Measurements from ENCODE around the gene BRD1.

BRD1 gene

GRCh38 chr22:49756676-49757075, 71.0 kb downstream of the BRD1 start:
- no peaks in the 10 kb centered on the region for H3K36me3 Mint-ChIP-seq (ENCODE audit: low read depth)
- peaks cover 9% of the 10 kb centered on the region for H3K4me1 Mint-ChIP-seq (ENCODE audit: low read depth)
- no peaks in the 10 kb centered on the region for H3K9me3 Mint-ChIP-seq
- peak; percentile 19 for DNase-seq
- H3K4me3 Mint-ChIP-seq: no peak overlapping the region
- no peaks in the 10 kb centered on the region for H3K27me3 Mint-ChIP-seq
- H3K27ac Mint-ChIP-seq: no peak overlapping the region

DNA sequence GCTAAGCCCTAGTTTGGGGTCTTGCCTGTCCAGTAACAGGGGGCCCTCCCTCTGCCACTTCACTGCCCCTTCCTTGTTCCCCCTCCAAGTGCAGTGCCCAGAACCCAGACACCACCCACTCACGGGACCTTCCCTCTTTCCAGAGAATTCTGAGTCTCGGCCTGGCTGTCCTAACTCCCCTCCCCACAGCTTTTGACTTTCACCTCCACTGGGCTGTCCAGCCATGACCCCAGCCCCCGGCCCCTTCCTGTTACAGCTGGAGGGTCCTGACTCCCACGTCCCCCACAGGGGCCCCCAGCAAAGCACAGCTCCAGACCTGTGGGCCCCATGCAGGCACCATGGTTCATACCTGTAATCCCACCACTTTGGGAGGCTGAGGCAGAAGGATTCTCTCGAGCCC, 71.5 kb downstream of the BRD1 start:
- no peaks in the 10 kb centered on the region for H3K9me3 Mint-ChIP-seq
- H3K27ac Mint-ChIP-seq: no peak overlapping the region
- H3K36me3 Mint-ChIP-seq (ENCODE audit: low read depth): no peaks in the 10 kb centered on the region
- DNase-seq: peak; percentile 14
- H3K27me3 Mint-ChIP-seq: no peaks in the 10 kb centered on the region
- no peak overlapping the region for H3K4me3 Mint-ChIP-seq
- peaks cover 7% of the 10 kb centered on the region for H3K4me1 Mint-ChIP-seq (ENCODE audit: low read depth)

- H3K9me3 Mint-ChIP-seq: no peaks in the 10 kb centered on the region
- DNase-seq: no peak
- H3K4me3 Mint-ChIP-seq: no peak overlapping the region
- H3K36me3 Mint-ChIP-seq (ENCODE audit: low read depth): no peaks in the 10 kb centered on the region
- H3K4me1 Mint-ChIP-seq (ENCODE audit: low read depth): peaks cover 1% of the 10 kb centered on the region
- H3K27ac Mint-ChIP-seq: no peak overlapping the region
- no peaks in the 10 kb centered on the region for H3K27me3 Mint-ChIP-seq
Measured at GRCh38 chr22:49755631-49756001, 72.1 kb downstream of the BRD1 start.

DNA sequence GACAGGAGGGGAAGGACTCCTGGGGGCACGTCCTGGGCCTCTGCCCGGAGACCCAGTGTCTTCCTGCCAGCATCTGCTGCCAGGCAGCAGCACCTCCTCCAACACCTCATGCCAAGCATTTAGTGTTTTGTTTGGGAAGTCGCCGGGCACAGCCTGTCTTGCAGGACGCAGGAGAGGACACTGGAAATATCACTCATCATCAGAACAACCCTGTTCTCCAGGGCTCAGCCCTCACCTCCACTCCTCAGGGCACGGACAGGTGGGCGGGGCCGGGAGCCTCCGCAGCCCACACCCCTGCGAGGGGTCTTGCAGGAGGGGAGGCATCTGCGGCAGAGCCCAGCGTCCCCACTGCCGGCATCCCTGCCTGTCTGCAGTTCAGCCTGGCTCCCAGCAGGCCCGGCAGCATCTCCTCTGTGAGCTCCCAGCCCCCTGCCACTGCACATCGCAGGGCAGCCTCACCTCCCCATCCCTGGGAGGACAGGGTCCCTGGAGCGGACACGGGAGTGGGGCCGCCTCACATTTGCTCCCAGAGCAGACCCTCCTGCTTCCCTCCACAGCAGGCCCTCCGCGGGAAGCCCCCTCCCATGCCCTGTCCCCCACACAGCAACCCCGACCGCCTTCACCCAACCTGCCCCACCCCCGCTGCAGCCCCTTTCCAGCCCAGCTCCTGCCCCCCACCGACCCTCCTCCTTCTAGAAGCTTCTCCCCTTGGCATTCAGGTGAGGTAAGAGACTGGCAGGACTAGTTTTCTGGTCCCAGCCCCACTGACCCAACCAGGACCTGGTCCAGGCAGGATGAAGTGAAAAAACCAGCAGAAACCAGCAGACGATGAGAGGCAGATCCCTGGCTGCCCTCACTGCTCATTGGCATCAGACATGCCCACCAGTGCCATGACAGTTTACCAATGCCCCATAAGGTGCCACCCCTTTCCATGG, 72.7 kb downstream of the BRD1 start:
- DNase-seq: peak; percentile 14
- Mint-ChIP-seq H3K4me1 (ENCODE audit: low read depth) (no peaks in the 10 kb centered on the region), H3K4me3 (no peak overlapping the region), H3K36me3 (ENCODE audit: low read depth) (no peaks in the 10 kb centered on the region), H3K9me3 (no peaks in the 10 kb centered on the region), H3K27ac (no peak overlapping the region), H3K27me3 (no peaks in the 10 kb centered on the region)

DNA sequence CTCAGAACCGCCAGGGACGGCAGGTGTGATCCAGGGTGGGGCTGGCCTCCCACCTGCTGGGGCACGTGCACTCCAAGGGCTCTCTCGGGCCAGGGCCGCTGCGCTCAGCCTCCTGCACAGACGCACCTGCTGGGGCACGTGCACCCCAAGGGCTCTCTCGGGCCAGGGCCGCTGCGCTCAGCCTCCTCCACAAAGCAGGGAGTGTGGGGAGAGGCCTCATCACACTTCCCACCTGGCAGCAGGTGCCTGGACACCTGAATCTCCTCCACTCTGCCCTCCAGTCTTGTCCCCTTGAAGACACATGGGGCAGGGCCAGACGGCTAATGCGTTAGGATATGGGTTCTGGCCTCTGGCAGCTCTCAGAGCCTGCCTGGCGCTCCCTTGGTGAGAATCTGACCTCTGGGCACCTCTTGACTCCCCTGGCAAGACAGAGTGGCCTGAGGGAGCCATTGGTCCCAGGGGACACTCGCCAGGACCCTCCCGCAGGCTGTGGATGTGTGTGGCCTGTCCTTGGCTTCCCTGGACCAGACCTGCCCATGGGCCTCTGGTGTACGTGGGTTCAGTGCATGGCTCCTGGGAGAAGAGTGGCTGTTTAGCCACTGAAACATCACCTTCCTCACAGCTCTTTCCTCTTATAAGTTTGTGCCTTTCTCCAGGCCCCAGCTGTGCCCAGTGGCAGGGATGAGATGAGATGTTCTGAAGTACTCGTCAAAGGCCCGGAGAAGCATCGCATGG, 73.5 kb downstream of the BRD1 start:
- Mint-ChIP-seq H3K36me3 (ENCODE audit: low read depth) (no peaks in the 10 kb centered on the region), H3K27me3 (no peaks in the 10 kb centered on the region), H3K9me3 (no peaks in the 10 kb centered on the region), H3K4me1 (ENCODE audit: low read depth) (no peaks in the 10 kb centered on the region), H3K4me3 (no peak overlapping the region), H3K27ac (no peak overlapping the region)
- DNase-seq: no peak

DNA sequence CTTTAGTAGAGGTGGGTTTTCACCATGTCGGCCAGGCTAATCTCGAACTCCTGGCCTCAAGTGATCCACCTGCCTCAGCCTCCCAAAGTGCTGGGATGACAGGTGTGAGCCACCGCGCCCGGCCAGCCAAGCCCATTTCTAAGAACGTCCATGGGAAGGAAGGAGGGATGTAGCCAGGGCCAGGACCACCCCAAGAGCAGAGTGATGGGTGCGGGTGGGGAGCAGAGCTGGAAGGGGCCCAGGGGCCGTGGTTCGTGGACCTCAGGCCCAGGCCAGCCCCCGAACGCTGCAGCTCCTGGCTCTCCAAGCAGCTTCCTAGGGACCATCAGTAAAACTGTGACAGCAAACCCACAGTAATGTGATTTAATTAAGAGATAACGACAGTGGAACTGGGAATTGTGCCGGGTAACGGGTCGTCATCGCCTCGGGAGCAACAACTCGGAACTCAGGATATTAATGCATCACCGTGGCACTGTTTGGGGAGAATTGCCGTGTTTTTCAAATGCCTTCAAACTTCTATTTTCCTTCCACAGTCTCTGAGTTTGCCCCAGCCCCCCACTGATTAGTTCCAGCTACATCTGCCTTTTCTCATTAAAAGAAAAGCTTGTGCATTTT, 74.3 kb downstream of the BRD1 start:
- H3K9me3 Mint-ChIP-seq: no peaks in the 10 kb centered on the region

DNA sequence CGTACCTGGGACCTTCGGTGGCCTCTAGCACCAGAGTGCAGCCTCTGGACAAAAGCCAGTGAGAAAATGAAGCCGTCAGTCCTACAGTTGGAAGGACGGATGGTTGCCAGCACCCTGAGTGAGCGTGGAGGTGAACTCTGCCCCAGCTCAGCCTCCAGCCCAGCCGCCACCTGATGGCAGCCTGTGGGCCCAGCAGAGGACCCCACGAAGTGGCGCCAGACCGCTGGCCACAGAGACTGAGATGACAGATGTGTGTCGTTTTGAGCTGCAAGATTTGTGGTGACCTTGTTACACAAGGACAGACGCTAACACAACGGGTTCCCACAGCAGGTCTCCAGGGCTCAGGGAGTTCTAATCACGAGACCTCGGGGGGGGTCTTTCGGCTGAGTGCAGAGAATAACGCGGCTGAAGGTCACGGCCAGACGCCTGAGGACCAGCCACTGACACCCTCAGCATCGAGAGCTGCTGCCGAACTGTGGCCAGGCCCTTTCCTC, 75.0 kb downstream of the BRD1 start:
- no peaks in the 10 kb centered on the region for H3K27me3 Mint-ChIP-seq
- peaks cover 2% of the 10 kb centered on the region for H3K9me3 Mint-ChIP-seq
- no peaks in the 10 kb centered on the region for H3K4me1 Mint-ChIP-seq (ENCODE audit: low read depth)

More for the DNA sequence above, 74.3 kb downstream of the BRD1 start:
- no peak overlapping the region for H3K4me3 Mint-ChIP-seq
- H3K36me3 Mint-ChIP-seq (ENCODE audit: low read depth): no peaks in the 10 kb centered on the region
- peak; percentile 8 for DNase-seq
- no peaks in the 10 kb centered on the region for H3K4me1 Mint-ChIP-seq (ENCODE audit: low read depth)
- no peaks in the 10 kb centered on the region for H3K27me3 Mint-ChIP-seq
- H3K27ac Mint-ChIP-seq: no peak overlapping the region

GRCh38 chr22:49751966-49752597, 75.6 kb downstream of the BRD1 start:
- Mint-ChIP-seq H3K27ac (no peak overlapping the region), H3K4me1 (ENCODE audit: low read depth) (no peaks in the 10 kb centered on the region), H3K27me3 (no peaks in the 10 kb centered on the region), H3K36me3 (ENCODE audit: low read depth) (no peaks in the 10 kb centered on the region), H3K9me3 (peaks cover 6% of the 10 kb centered on the region), H3K4me3 (no peak overlapping the region)
- no peak for DNase-seq

More for the DNA sequence above, 75.0 kb downstream of the BRD1 start:
- Mint-ChIP-seq H3K4me3 (no peak overlapping the region), H3K27ac (no peak overlapping the region), H3K36me3 (ENCODE audit: low read depth) (no peaks in the 10 kb centered on the region)
- DNase-seq: no peak

DNA sequence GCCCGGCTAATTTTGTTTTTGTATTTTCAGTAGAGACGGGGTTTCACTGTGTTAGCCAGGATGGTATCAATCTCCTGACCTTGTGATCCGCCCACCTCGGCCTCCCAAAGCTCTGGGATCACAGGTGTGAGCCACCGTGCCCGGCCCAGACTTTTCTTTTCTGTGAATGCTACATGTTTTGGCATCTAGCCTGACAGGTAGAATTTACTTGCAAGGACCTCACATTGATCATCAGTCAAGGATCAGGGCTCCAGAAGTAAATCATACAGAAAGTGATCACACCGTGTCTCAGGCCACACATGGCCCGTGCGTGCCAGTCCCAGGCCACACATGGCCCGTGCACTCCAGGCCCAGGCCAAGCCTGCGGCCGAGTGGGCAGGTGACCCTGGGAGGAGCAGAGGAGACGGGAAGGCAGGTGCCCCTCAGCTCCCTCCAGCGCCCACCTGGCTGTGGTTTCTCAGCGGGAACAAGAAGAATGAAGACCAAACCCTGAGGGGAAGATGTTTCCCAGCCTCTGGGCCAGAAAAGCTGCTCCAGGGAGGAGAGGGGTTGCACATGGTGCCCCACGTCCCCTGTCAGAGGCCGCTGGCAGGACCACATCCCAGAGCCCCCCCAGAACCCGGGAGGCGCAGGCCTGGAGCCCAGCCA, 76.2 kb downstream of the BRD1 start:
- Mint-ChIP-seq H3K27me3 (no peaks in the 10 kb centered on the region), H3K9me3 (peaks cover 12% of the 10 kb centered on the region), H3K4me3 (no peak overlapping the region), H3K4me1 (ENCODE audit: low read depth) (no peaks in the 10 kb centered on the region), H3K27ac (no peak overlapping the region), H3K36me3 (ENCODE audit: low read depth) (no peaks in the 10 kb centered on the region)
- no peak for DNase-seq

DNA sequence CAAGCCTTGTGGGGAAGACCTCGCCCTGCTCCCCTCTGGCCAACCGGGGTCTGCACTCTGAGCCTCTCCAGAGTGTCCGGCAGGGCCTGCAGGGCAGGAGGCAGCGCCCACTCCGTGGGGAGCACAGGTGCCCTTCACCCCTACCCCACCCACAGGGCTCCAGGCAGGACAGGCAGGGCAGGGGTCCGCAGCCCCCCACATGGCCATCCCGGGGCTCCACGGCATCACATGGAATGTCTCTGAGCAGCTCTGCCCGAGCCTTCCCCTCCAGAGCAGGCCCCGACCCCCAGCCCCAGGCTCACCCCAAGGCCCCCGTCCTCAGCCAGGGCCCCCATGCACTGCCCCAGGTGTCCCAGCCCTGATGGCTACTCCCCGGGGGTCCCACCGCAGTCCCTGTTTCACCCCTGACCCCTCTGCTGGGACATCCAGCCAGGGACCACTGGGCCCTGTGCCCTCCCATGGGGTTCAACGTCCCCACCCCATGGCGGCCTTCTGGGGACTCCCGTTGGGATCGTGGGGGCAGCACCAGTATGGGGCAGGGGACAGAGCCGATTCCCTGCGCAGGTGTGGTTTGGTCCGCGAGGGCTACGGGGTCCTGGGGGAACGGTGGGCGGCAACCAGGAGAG, 77.7 kb downstream of the BRD1 start:
- Mint-ChIP-seq H3K9me3 (peaks cover 24% of the 10 kb centered on the region), H3K4me3 (no peak overlapping the region), H3K27me3 (no peaks in the 10 kb centered on the region), H3K36me3 (ENCODE audit: low read depth) (no peaks in the 10 kb centered on the region), H3K4me1 (ENCODE audit: low read depth) (no peaks in the 10 kb centered on the region), H3K27ac (no peak overlapping the region)
- DNase-seq: no peak

DNA sequence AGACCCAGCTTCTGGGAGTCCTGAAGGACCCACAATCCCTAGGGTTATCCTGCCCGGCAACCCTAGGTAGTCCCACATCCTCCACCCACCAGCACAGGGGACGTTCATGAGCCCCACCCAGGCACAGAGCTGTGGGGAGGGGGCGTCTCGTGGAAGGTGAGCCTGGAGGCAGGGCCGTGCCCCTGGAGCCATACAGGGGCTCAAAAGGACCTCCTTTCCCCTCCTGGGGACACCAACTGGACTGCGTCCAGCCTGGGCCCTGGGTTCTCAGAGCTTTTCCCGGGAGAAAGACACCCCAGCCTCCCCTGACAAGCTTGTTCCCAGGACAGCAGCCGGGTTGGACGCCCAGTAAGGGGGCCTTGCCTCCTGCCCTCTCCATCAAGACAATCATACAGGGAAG, 78.4 kb downstream of the BRD1 start:
- DNase-seq: no peak
- no peak overlapping the region for H3K27ac Mint-ChIP-seq
- H3K9me3 Mint-ChIP-seq: peaks cover 29% of the 10 kb centered on the region
- H3K36me3 Mint-ChIP-seq (ENCODE audit: low read depth): no peaks in the 10 kb centered on the region
- no peaks in the 10 kb centered on the region for H3K27me3 Mint-ChIP-seq
- H3K4me3 Mint-ChIP-seq: no peak overlapping the region
- no peaks in the 10 kb centered on the region for H3K4me1 Mint-ChIP-seq (ENCODE audit: low read depth)

GRCh38 chr22:49748514-49748913, 79.2 kb downstream of the BRD1 start:
- no peak overlapping the region for H3K27ac Mint-ChIP-seq
- peaks cover 36% of the 10 kb centered on the region for H3K9me3 Mint-ChIP-seq
- H3K27me3 Mint-ChIP-seq: peaks cover 4% of the 10 kb centered on the region
- H3K36me3 Mint-ChIP-seq (ENCODE audit: low read depth): no peaks in the 10 kb centered on the region
- no peaks in the 10 kb centered on the region for H3K4me1 Mint-ChIP-seq (ENCODE audit: low read depth)
- no peak overlapping the region for H3K4me3 Mint-ChIP-seq
- no peak for DNase-seq

DNA sequence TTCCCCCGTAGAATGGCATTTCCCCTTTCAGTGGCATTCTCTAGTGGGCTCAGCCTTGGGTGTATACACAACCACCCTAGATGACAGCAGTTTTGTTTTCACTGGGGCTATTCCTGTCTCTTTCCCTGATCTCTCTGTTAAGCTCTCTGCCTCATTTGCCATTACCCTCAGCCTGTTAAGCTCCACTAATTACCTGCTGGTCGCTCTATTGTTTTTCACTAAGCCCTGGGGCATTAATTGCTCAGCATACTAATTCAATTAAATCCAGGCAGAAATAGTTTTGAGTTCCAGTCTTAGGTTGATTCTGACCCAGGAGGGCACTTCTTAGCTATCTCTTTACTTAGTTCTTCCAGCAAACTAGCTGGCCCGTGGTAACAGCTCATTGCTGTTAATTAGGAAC, 80.0 kb downstream of the BRD1 start:
- DNase-seq: no peak
- H3K36me3 Mint-ChIP-seq (ENCODE audit: low read depth): no peaks in the 10 kb centered on the region
- H3K4me3 Mint-ChIP-seq: no peak overlapping the region
- H3K9me3 Mint-ChIP-seq: peaks cover 41% of the 10 kb centered on the region
- no peak overlapping the region for H3K27ac Mint-ChIP-seq
- no peaks in the 10 kb centered on the region for H3K4me1 Mint-ChIP-seq (ENCODE audit: low read depth)
- peaks cover 10% of the 10 kb centered on the region for H3K27me3 Mint-ChIP-seq
